GM23248 (cell line): ENCODE measurements around the gene KRT13.

ENCODE experiments used
- EZH2 ChIP-seq: fragments of 200-600 bp; sonication (generic); IDR thresholded peaks from 2 replicates; pipeline ENCODE4 v1.6.1; 2018; ENCODE audit warnings: antibody characterized with exemption, mild to moderate bottlenecking; ENCODE audit not compliant: insufficient read depth, poor library complexity, severe bottlenecking
- EZH2phosphoT487 ChIP-seq: fragments of 200-600 bp; sonication (generic); IDR thresholded peaks from 2 replicates; pipeline ENCODE4 v1.6.1; 2018; ENCODE audit warnings: antibody characterized with exemption, moderate library complexity, mild to moderate bottlenecking, low read depth; ENCODE audit not compliant: insufficient read depth

- TF ChIP-seq EZH2phosphoT487 (no peak), EZH2 (no peak)
Measured at GRCh38 chr17:41498276-41498675, 7.1 kb downstream of the KRT13 start.
